ENCODE results near the gene SSBP4. TPM values are rescaled to one million over a fixed set of nuclear protein-coding genes. Genes with fewer than 3 reads are reported as not detected.

The SSBP4 gene
- total and polyA plus RNA-seq, 4 donors, result 4.0 to 19.0 (median 11.5) TPM

GRCh38 chr19:18428173-18428786 lies 9.1 kb downstream of the SSBP4 start (continued):
- TF ChIP-seq GABPA (IDR thresholded peaks at IDR 0.05 in 1 of 2, conservative IDR thresholded peaks at IDR 0.05 in 1 of 2), result no peak
- TF ChIP-seq, protein P1, sequence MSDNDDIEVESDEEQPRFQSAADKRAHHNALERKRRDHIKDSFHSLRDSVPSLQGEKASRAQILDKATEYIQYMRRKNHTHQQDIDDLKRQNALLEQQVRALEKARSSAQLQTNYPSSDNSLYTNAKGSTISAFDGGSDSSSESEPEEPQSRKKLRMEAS (IDR thresholded peaks at IDR 0.05), result no peak

GRCh38 chr19:18428787-18429674 lies 9.8 kb downstream of the SSBP4 start:
- TF ChIP-seq RXRA (IDR thresholded peaks at IDR 0.05), result no peak
- TF ChIP-seq HNF4G (IDR thresholded peaks at IDR 0.05), result no peak
- no peak for TF ChIP-seq RAD21 (IDR thresholded peaks at IDR 0.05)
- TF ChIP-seq FOXA2 (IDR thresholded peaks at IDR 0.05), result no peak
- TF ChIP-seq NR2F2 (IDR thresholded peaks at IDR 0.05), result no peak
- TF ChIP-seq YY1 (IDR thresholded peaks at IDR 0.05), result no peak
- TF ChIP-seq EGR1 (IDR thresholded peaks at IDR 0.05; ENCODE audit: low read depth in 2 of 2), result no peak
- no peaks in the 10 kb centered on the region for H3K9me3 ChIP-seq (ENCODE audit: control insufficient read depth in 4 of 4, low read length in 3 of 4)
- no peaks in the 10 kb centered on the region for H3K27me3 ChIP-seq (ENCODE audit: control insufficient read depth in 4 of 4, insufficient read depth in 4 of 4, low read length in 3 of 4)
- peak overlapping the region; percentile 47 to 50 for H3K27ac ChIP-seq (ENCODE audit: low read depth in 1 of 2, low read length in 2 of 2)
- DNase-seq (ENCODE audit: low spot score), result peak; percentile 75
- peak overlapping the region in 1 of 3 donors; percentile 21 for H3K4me3 ChIP-seq (ENCODE audit: low read depth in 1 of 3, low read length in 3 of 3)
- peaks cover 0 to 11% (median 4%) of the 10 kb centered on the region in 4 donors for H3K4me1 ChIP-seq (ENCODE audit: control insufficient read depth in 4 of 4, insufficient read depth in 4 of 4, low read length in 3 of 4)
- 38% methylated on average over 77 of the region's 77 CpGs for WGBS
- H3K36me3 ChIP-seq (ENCODE audit: control insufficient read depth in 4 of 4, insufficient read depth in 3 of 4, low read depth in 1 of 4, low read length in 3 of 4), result no peaks in the 10 kb centered on the region
- no peak overlapping the region for H3K9ac ChIP-seq (ENCODE audit: low read depth in 1 of 2, low read length in 2 of 2)

- H3K27ac ChIP-seq (ENCODE audit: low read depth in 1 of 2, low read length in 2 of 2), result peak overlapping the region; percentile 47 to 50
- no peak overlapping the region for H3K4me3 ChIP-seq (ENCODE audit: low read depth in 1 of 3, low read length in 3 of 3)
- H3K4me1 ChIP-seq (ENCODE audit: control insufficient read depth in 4 of 4, insufficient read depth in 4 of 4, low read length in 3 of 4), result peaks cover 0 to 15% (median 4%) of the 10 kb centered on the region in 4 donors
- no peaks in the 10 kb centered on the region for H3K36me3 ChIP-seq (ENCODE audit: control insufficient read depth in 4 of 4, insufficient read depth in 3 of 4, low read depth in 1 of 4, low read length in 3 of 4)
- no peaks in the 10 kb centered on the region for H3K27me3 ChIP-seq (ENCODE audit: control insufficient read depth in 4 of 4, insufficient read depth in 4 of 4, low read length in 3 of 4)
- no peak overlapping the region for H3K9ac ChIP-seq (ENCODE audit: low read depth in 1 of 2, low read length in 2 of 2)
- 69% methylated on average over 13 of the region's 13 CpGs for WGBS
- no peak for DNase-seq (ENCODE audit: low spot score)
- no peaks in the 10 kb centered on the region for H3K9me3 ChIP-seq (ENCODE audit: control insufficient read depth in 4 of 4, low read length in 3 of 4)
- TF ChIP-seq HNF4G (IDR thresholded peaks at IDR 0.05) (no peak), EGR1 (IDR thresholded peaks at IDR 0.05; ENCODE audit: low read depth in 2 of 2) (no peak), CTCF (IDR thresholded peaks at IDR 0.05; ENCODE audit: low read depth, low read length, missing input control) (no peak), RAD21 (IDR thresholded peaks at IDR 0.05) (no peak), TAF1 (conservative IDR thresholded peaks at IDR 0.05) (no peak), RXRA (IDR thresholded peaks at IDR 0.05) (no peak), NR2F2 (IDR thresholded peaks at IDR 0.05) (no peak), SP1 (IDR thresholded peaks at IDR 0.05) (no peak), FOXA2 (IDR thresholded peaks at IDR 0.05) (no peak)
- TF ChIP-seq, protein P2, sequence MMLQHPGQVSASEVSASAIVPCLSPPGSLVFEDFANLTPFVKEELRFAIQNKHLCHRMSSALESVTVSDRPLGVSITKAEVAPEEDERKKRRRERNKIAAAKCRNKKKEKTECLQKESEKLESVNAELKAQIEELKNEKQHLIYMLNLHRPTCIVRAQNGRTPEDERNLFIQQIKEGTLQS (IDR thresholded peaks at IDR 0.05), result no peak
- TF ChIP-seq, protein P1 (IDR thresholded peaks at IDR 0.05), result no peak
- TF ChIP-seq, protein P3, sequence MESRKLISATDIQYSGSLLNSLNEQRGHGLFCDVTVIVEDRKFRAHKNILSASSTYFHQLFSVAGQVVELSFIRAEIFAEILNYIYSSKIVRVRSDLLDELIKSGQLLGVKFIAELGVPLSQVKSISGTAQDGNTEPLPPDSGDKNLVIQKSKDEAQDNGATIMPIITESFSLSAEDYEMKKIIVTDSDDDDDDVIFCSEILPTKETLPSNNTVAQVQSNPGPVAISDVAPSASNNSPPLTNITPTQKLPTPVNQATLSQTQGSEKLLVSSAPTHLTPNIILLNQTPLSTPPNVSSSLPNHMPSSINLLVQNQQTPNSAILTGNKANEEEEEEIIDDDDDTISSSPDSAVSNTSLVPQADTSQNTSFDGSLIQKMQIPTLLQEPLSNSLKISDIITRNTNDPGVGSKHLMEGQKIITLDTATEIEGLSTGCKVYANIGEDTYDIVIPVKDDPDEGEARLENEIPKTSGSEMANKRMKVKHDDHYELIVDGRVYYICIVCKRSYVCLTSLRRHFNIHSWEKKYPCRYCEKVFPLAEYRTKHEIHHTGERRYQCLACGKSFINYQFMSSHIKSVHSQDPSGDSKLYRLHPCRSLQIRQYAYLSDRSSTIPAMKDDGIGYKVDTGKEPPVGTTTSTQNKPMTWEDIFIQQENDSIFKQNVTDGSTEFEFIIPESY (IDR thresholded peaks at IDR 0.05), result no peak
Measured at GRCh38 chr19:18429717-18430416, 10.7 kb downstream of the SSBP4 start.
